Measurements from ENCODE around the gene TNKS1BP1.
"Not testable (repeated sequence)": the region's sequence is repeated elsewhere in the genome, so short reads cannot be mapped to it uniquely, and the experiment has no call there.

- TF ChIP-seq, protein P1, sequence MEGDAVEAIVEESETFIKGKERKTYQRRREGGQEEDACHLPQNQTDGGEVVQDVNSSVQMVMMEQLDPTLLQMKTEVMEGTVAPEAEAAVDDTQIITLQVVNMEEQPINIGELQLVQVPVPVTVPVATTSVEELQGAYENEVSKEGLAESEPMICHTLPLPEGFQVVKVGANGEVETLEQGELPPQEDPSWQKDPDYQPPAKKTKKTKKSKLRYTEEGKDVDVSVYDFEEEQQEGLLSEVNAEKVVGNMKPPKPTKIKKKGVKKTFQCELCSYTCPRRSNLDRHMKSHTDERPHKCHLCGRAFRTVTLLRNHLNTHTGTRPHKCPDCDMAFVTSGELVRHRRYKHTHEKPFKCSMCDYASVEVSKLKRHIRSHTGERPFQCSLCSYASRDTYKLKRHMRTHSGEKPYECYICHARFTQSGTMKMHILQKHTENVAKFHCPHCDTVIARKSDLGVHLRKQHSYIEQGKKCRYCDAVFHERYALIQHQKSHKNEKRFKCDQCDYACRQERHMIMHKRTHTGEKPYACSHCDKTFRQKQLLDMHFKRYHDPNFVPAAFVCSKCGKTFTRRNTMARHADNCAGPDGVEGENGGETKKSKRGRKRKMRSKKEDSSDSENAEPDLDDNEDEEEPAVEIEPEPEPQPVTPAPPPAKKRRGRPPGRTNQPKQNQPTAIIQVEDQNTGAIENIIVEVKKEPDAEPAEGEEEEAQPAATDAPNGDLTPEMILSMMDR (IDR thresholded peaks at IDR 0.05), result not testable (repeated sequence)
- TF ChIP-seq EZH2 (IDR thresholded peaks at IDR 0.05), result not testable (repeated sequence)
Observed at GRCh38 chr11:57296205-57296604, 28.5 kb downstream of the TNKS1BP1 start.
